SKM-1 treated with dmso at 0.1 percent for 144 hours (cell line): Measurements from ENCODE around the gene SPART.
"Not testable (repeated sequence)": the region's sequence is repeated elsewhere in the genome, so short reads cannot be mapped to it uniquely, and the experiment has no call there.

Experiments
- DNase-seq: peaks from one replicate; lab custom pipeline; 2025; ENCODE audit not compliant: unreplicated experiment; lab: John Stamatoyannopoulos, UW

SPART gene

GRCh38 chr13:36323408-36323807 lies 22.8 kb downstream of the SPART start:
- DNase-seq = no peak

- DNase-seq = peak; percentile 29
These were observed 26.4 kb downstream of the SPART start for GRCh38 chr13:36319793-36320192.

GRCh38 chr13:36313047-36313969 lies 32.9 kb downstream of the SPART start:
- DNase-seq = no peak

- DNase-seq = no peak
These were observed 35.6 kb downstream of the SPART start for GRCh38 chr13:36310417-36311108.

- DNase-seq = no peak
These were observed 43.9 kb downstream of the SPART start for GRCh38 chr13:36302289-36302688.

- not testable (repeated sequence) for DNase-seq
These were observed 46.7 kb downstream of the SPART start for GRCh38 chr13:36299469-36299868.

GRCh38 chr13:36298535-36299068 lies 47.6 kb downstream of the SPART start:
- DNase-seq = no peak

- peak; percentile 76 for DNase-seq
These were observed 48.5 kb downstream of the SPART start, which contains the start of gene CCDC169 for GRCh38 chr13:36297366-36298338. Gene CCDC169 (minus strand): TSS chr13:36297814. CDS start chr13:36297719, 95 bp downstream.

GRCh38 chr13:36294096-36294495 lies 52.1 kb downstream of the SPART start:
- no peak for DNase-seq

- DNase-seq = no peak
These were observed 52.7 kb downstream of the SPART start for GRCh38 chr13:36293497-36293896.

GRCh38 chr13:36288794-36289391 lies 57.3 kb downstream of the SPART start:
- DNase-seq = peak; percentile 3

GRCh38 chr13:36286006-36286405 lies 60.2 kb downstream of the SPART start:
- no peak for DNase-seq

GRCh38 chr13:36282821-36283432 lies 63.3 kb downstream of the SPART start:
- DNase-seq = peak; percentile 13

GRCh38 chr13:36275190-36276002 lies 70.8 kb downstream of the SPART start:
- DNase-seq = peak; percentile 32

GRCh38 chr13:36273431-36273830 lies 72.8 kb downstream of the SPART start:
- no peak for DNase-seq

- DNase-seq = no peak
These were observed 84.2 kb downstream of the SPART start for GRCh38 chr13:36261976-36262375.

- no peak for DNase-seq
These were observed 85.2 kb downstream of the SPART start for GRCh38 chr13:36261011-36261410.

- DNase-seq = no peak
These were observed 86.6 kb downstream of the SPART start for GRCh38 chr13:36259361-36260137.
